Medulla oblongata (tissue), 1 donor: ENCODE results near the gene OXGR1.
A peak's percentile ranks its signal among the peaks of the same experiment; 100 is the strongest.

ENCODE experiments used
- DNase-seq: peaks from one replicate; pipeline ENCODE4 v3.0.0-alpha.2; 2015; ENCODE audit errors: extremely low spot score

OXGR1 gene

DNA sequence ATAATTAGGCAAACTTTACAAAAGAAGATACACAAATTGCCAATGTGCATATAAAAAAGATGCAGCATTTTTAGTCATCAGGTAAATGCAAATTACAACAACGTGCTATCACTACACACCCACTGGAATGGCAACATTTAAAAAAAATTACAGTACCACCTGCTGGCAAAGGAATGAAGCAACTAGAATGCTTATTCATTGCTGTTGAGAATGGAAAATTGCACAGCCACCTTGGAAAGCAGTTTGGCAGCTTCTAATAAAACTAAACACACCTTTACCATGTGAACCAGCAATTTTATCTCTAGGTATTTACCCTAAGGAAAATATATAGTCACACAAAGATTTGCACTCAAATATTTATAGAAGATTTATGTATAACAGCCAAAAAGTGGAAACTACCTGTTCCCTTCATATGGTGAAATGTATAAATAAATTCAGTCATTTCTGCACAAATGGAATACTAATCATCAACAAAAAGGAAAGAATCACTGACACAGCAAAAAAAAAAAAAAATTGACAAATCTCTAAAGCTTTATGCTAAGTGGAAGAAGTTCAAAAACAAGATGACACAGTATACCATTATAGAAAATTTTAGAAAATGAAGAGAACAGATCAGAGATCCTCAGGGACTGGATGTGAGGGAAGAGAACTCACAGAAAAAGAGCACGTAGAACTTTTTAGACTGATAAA is 30.3 kb downstream of the OXGR1 start:
- DNase-seq: no peak

DNA sequence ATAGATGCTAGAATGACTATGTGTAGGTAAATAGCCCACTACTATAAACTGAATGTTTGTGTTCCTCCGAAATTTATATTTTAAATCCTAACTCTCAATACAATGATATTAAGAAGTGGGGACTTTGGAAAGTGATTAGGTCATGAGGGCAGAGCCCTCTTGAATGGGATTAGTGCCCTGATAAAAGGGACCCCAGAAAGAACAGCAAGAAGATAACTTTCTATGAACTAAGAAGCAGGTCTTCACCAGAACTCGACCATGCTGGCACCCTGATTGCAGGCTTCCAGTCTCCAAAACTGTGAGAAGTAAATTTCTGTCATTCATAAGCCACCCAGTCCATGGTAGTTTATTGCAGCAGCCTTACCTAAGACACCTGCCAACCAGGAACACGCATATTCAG is 33.9 kb downstream of the OXGR1 start:
- DNase-seq: no peak

DNA sequence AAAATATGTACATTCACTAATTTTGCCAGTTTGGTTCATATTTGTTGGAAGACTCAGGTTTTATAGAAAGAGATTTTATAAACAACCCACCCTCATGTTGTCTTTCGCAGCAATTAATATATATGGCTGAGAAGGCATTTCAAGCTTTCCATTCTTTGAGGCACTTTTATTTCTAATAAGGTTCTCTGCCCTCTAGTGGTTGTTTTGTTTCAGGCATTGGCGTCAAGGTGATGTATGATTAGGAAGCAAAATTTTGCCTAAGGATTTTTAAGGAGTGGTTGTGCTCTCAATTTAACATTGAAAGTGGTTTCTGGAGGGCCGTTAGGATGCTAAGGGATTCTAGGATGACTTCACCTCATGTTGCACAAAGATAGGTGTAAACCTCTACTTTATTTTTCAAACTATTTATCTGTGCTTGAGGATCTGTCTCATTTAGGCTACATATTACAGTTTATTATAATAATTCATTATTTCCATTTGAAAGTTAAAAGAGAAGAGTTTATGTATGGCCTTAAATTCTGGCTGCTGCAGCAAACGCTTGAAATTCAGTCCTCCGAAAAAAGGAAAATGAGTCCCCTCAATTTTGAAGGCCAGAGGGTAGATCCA is 35.9 kb downstream of the OXGR1 start:
- peak; percentile 78 for DNase-seq

DNA sequence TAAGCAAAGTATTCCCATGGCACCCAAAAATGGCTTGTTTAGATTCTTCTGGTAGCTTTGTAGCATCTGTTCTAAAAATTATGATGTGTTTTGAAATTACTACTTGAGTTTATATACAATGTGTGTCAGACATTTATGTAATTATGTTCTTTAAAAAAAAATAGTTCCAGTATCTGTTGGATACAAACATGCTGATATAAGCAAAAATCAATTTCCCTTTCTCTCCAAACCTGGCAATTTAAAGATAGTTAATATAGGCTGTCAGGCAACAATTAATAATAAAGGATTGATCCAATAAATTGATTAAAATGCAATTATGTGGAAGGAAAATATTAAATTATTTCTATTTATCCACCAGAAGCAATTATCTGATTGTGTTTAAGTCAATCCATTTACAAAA is 41.7 kb downstream of the OXGR1 start:
- no peak for DNase-seq

DNA sequence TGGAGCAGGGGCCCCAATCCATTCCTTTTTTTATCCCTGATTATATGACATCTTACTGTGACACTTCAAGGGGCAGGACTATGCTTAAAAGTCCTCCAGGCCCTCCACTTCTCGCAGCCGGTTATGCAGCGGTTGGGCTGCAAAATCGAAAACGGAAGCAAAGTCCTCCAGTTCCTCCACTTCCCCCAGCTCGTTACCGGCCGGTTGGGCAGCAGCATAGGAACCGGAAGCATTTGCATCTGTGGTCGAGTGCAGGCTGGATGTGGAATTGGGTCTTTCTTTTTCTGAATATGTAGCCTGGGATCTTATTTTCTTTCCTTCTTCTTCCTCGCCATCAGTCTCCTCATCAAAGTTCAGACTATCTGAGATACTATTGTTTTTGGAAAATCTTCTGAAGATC is 46.1 kb downstream of the OXGR1 start:
- no peak for DNase-seq

DNA sequence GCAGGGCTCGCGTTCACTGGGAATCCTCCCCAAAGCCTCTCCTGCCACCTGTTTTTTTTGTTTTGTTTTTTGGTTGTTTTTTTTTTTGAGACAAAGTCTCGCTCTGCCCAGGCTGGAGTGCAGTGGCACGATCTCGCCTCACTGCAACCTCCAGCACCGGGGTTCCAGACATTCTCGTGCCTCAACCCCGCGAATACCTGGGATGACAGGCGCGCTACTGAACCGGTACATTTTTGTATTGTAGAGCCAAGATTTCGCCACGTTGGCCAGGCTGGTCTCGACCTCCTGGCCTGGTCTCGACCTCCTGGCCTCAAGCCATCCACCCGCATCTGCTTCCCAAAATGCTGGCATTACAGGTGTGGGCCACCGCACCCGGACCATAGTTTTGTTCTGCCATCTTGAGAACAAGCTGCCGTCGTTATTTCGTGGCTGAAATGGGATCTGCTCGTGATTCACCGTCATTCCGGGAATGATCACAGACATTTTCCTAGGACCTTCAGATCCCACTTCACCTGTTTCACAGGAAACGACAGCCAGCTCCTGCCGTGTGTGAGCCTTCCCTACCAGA is 46.8 kb downstream of the OXGR1 start:
- no peak for DNase-seq

DNA sequence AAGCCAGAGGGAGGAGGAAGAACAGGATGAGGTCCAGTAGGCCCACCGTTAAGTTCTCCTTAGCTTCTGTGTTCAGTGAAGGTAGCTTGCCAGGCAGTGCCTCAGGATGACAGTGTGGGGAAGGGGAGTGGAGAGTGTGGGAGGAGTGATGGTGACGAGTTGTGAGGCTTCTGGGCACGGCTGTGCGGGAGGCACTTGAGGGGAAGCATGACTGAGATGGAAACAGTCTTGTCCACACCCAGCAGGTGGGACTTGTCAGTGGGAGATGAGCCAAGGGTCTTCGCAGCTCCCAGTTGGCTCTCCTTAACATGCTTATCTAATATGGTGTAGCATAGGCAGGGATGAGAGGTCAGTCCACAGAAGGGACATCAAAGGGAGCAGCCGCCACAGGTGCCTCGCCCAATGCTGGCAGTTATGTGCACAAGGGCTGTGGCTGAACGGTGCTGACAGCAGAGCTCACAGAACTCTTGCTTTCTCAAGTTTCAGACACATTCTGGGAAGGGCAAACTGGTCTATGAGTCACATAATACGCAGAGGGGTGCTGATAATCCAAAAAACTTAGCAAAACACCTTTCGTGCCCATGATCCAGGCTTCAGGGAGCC is 47.5 kb downstream of the OXGR1 start:
- no peak for DNase-seq

DNA sequence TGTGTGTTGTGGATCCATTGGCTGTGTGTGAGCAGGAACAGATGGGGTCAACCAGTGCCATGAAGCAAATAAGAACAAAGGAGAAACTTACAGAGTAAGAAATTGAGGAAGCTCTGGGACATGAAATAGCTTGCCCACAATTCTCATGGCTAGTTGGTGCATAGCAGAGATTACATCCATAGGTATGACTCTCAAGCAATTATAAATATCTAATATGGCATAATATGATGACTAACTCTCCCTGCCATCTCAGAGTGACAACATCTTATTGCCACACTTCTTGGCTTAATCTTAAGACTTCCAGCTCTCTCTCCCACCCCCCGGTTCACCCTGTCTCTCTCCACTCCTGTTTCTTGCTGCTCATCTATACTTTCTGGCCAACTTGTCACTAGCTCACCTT is 53.3 kb downstream of the OXGR1 start:
- no peak for DNase-seq

DNA sequence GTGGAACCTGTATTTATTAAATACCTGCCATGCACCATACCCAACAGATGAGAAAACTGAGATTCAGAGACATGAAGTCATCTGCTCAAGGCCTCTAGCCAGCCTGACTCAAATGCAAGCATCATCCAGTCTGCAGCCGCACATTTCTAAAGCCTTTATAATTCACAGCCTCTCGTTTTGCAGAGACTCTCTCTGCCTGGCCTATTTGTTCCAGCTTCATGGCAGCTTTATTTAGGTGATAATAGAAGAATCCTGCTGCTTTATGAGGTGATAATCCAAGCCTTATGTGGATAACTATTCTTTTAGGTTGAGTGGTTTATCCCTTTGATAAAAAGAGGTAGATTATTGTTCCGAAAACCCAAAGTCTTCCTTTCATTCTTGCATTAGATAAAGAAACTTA is 58.4 kb downstream of the OXGR1 start:
- no peak for DNase-seq
